Ovary (tissue), 3 donors: ENCODE data around the gene ELF5.

ENCODE experiments used
- EP300 ChIP-seq: sonication (generic); formaldehyde crosslinking; IDR thresholded peaks from one replicate; pipeline ENCODE4 v1.6.1; 2017; ENCODE audit warnings: antibody characterized with exemption
- POLR2A ChIP-seq: fragments of 450-650 bp; IDR thresholded peaks from one replicate; pipeline ENCODE4 v1.6.1; 2017; ENCODE audit warnings: antibody characterized with exemption, mild to moderate bottlenecking, moderate library complexity
- TF ChIP-seq, protein P1 (sequence below), 3 donors: fragments of 450-650 bp in 2 of 3; fragments of 200-600 bp in 1 of 3; IDR thresholded peaks; one replicate each; pipeline versions ENCODE4 v1.5.1 to v1.8.0; 2016 to 2022; ENCODE audit warnings: antibody characterized with exemption in 3 of 3, mild to moderate bottlenecking in 1 of 3
- donor health status: DM: no; HTN: no; CAD: no.

DNA sequence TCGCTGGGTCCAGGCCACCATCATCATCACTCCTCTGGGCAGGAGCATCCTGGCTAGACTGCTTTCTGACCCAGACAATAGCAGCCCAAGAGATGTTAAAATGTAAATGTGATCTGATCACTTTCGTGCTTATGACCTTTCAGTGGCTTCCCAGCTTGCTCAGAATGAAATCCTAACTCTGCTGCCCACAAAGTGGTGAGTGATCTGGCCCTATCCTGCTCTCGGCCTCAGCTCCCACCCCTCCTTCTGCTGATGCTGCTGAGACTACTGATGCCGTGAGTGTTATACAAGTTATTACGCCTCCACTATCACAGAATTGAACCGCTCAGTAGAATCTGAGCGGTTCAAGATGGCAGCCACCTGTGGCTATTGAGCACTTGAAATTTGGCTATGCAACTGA is 26.2 kb downstream of the ELF5 start:
- TF ChIP-seq, protein P1, sequence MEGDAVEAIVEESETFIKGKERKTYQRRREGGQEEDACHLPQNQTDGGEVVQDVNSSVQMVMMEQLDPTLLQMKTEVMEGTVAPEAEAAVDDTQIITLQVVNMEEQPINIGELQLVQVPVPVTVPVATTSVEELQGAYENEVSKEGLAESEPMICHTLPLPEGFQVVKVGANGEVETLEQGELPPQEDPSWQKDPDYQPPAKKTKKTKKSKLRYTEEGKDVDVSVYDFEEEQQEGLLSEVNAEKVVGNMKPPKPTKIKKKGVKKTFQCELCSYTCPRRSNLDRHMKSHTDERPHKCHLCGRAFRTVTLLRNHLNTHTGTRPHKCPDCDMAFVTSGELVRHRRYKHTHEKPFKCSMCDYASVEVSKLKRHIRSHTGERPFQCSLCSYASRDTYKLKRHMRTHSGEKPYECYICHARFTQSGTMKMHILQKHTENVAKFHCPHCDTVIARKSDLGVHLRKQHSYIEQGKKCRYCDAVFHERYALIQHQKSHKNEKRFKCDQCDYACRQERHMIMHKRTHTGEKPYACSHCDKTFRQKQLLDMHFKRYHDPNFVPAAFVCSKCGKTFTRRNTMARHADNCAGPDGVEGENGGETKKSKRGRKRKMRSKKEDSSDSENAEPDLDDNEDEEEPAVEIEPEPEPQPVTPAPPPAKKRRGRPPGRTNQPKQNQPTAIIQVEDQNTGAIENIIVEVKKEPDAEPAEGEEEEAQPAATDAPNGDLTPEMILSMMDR (IDR thresholded peaks at IDR 0.05) = no peak
- TF ChIP-seq POLR2A = no peak
- no peak for TF ChIP-seq EP300
